ENCODE data around the gene MYH14. TPM values are rescaled to one million over a fixed set of nuclear protein-coding genes. Genes with fewer than 3 reads are reported as not detected.

Gene MYH14
- total and polyA plus RNA-seq, 7 donors = 55.4 to 298 (median 164) TPM

- Histone ChIP-seq H3K27me3 (ENCODE audit: insufficient read depth in 3 of 3, low read length in 2 of 3) (peaks cover 0 to 8% (median 7%) of the 10 kb centered on the region in 3 donors), H3K9me3 (no peaks in the 10 kb centered on the region), H3K4me1 (peaks cover 9% of the 10 kb centered on the region), H3K36me3 (ENCODE audit: insufficient read depth in 1 of 2, low read depth in 1 of 2) (no peaks in the 10 kb centered on the region), H3K4me3 (no peak overlapping the region), H3K27ac (no peak overlapping the region)
- intact Hi-C loops (cut with DNase I) = loop anchor here in 1 of 2 donors (10.0 kb wide), 1 partner anchor 168 kb away; no protein-coding TSS in a partner anchor
- ATAC-seq = no peak
- no peak for TF ChIP-seq CTCF (IDR thresholded peaks at IDR 0.05)
- peak in 1 of 2 donors; percentile 37 for DNase-seq
- WGBS, 3 donors = 90 to 93% (median 92%) methylated on average over 46 to 55 of the region's 55 CpGs
These were observed 119.7 kb downstream of the MYH14 start for GRCh38 chr19:50322931-50323781.

- Histone ChIP-seq H3K27me3 (ENCODE audit: insufficient read depth in 3 of 3, low read length in 2 of 3) (peaks cover 0 to 10% (median 7%) of the 10 kb centered on the region in 3 donors), H3K4me3 (no peak overlapping the region), H3K4me1 (peaks cover 9% of the 10 kb centered on the region), H3K36me3 (ENCODE audit: insufficient read depth in 1 of 2, low read depth in 1 of 2) (no peaks in the 10 kb centered on the region), H3K27ac (no peak overlapping the region), H3K9me3 (no peaks in the 10 kb centered on the region)
- 88 to 91% (median 91%) methylated on average over 12 of the region's 12 CpGs for WGBS, 3 donors
- DNase-seq (no peak), ATAC-seq (no peak)
- no peak for TF ChIP-seq CTCF (IDR thresholded peaks at IDR 0.05)
- intact Hi-C loops (cut with DNase I) = loop anchor here in 1 of 2 donors (10.0 kb wide), 1 partner anchor 169 kb away; no protein-coding TSS in a partner anchor
These were observed 120.3 kb downstream of the MYH14 start for GRCh38 chr19:50323782-50324133.

GRCh38 chr19:50324331-50324730 is 120.9 kb downstream of the MYH14 start:
- Histone ChIP-seq H3K4me1 (peaks cover 9% of the 10 kb centered on the region), H3K9me3 (no peaks in the 10 kb centered on the region), H3K27me3 (ENCODE audit: insufficient read depth in 3 of 3, low read length in 2 of 3) (peaks cover 0 to 10% (median 7%) of the 10 kb centered on the region in 3 donors), H3K4me3 (no peak overlapping the region), H3K36me3 (ENCODE audit: insufficient read depth in 1 of 2, low read depth in 1 of 2) (no peaks in the 10 kb centered on the region), H3K27ac (no peak overlapping the region)
- ATAC-seq (no peak), DNase-seq (peak in 1 of 2 donors; percentile 34)
- intact Hi-C loops (cut with DNase I) = loop anchor here in 1 of 2 donors (10.0 kb wide), 1 partner anchor 170 kb away; no protein-coding TSS in a partner anchor
- WGBS, 3 donors = 40 to 55% (median 42%) methylated on average over 11 of the region's 11 CpGs
- TF ChIP-seq CTCF (IDR thresholded peaks at IDR 0.05) = no peak

- 2 to 4% (median 2%) methylated on average over 24 to 48 of the region's 48 CpGs for WGBS, 3 donors
- peak overlapping the region; percentile 30 for H3K4me3 ChIP-seq
- peak; percentile 70 to 79 for DNase-seq
These were observed 122.1 kb downstream of the MYH14 start for GRCh38 chr19:50325310-50326100.

More at GRCh38 chr19:50325310-50326100, 122.1 kb downstream of the MYH14 start:
- Histone ChIP-seq H3K27ac (no peak overlapping the region), H3K36me3 (ENCODE audit: insufficient read depth in 1 of 2, low read depth in 1 of 2) (no peaks in the 10 kb centered on the region), H3K4me1 (peaks cover 9% of the 10 kb centered on the region), H3K27me3 (ENCODE audit: insufficient read depth in 3 of 3, low read length in 2 of 3) (peaks cover 0 to 10% (median 10%) of the 10 kb centered on the region in 3 donors), H3K9me3 (no peaks in the 10 kb centered on the region)
- ATAC-seq = peak; percentile 39 to 45 (median 42)
- TF ChIP-seq CTCF (IDR thresholded peaks at IDR 0.05) = no peak
- intact Hi-C loops (cut with DNase I) = loop anchor here in 1 of 2 donors (10.0 kb wide), 1 partner anchor 171 kb away; no protein-coding TSS in a partner anchor
